T-helper 1 cell treated with Interleukin-12 subunit alpha and Interleukin-12 subunit beta and Interleukin-4 antibody, amounts not matched to agents 30 ng/mL and 1 ng/mL, for 36 hours (primary cell): Measurements from ENCODE around the gene KRTAP5-3. TPM values are rescaled to one million over a fixed set of nuclear protein-coding genes. Genes with fewer than 3 reads are reported as not detected.
"Not testable (repeated sequence)": the region's sequence is repeated elsewhere in the genome, so short reads cannot be mapped to it uniquely, and the experiment has no call there.

Experiments used
- intact Hi-C: fragments of 100-400 bp; cut with micrococcal nuclease; formaldehyde crosslinking; loops from one replicate; pipeline ENCODE4 v1.15.1; 2024
- total RNA-seq: library from RNA; stranded (reverse); gene quantifications from 2 replicates; pipeline ENCODE4 v1.2.3, GENCODE V29; 2022

KRTAP5-3 gene
- total RNA-seq, 1 donor from 2014 or later = not detected

GRCh38 chr11:1619449-1619848 lies 11.2 kb upstream of the KRTAP5-3 start:
- intact Hi-C loops = no loop called here

GRCh38 chr11:1618231-1618630 lies 10.0 kb upstream of the KRTAP5-3 start:
- intact Hi-C loops = no loop called here

GRCh38 chr11:1607901-1608300 lies 362 bp downstream of the KRTAP5-3 start:
- intact Hi-C loops = not testable (repeated sequence)

GRCh38 chr11:1607156-1607845 lies 962 bp downstream of the KRTAP5-3 start:
- intact Hi-C loops = not testable (repeated sequence)

GRCh38 chr11:1605923-1606322 lies 2.3 kb downstream of the KRTAP5-3 start:
- intact Hi-C loops = not testable (repeated sequence)

- intact Hi-C loops = no loop called here
Measured at GRCh38 chr11:1604711-1605110, 3.6 kb downstream of the KRTAP5-3 start.

GRCh38 chr11:1604181-1604580 lies 4.1 kb downstream of the KRTAP5-3 start:
- intact Hi-C loops = no loop called here

GRCh38 chr11:1603629-1604028 lies 4.6 kb downstream of the KRTAP5-3 start:
- intact Hi-C loops = no loop called here

- intact Hi-C loops = not testable (repeated sequence)
Measured at GRCh38 chr11:1601663-1602062, 6.6 kb downstream of the KRTAP5-3 start.

- intact Hi-C loops = no loop called here
Measured at GRCh38 chr11:1600626-1601025, 7.6 kb downstream of the KRTAP5-3 start.

- intact Hi-C loops = no loop called here
Measured at GRCh38 chr11:1598816-1599215, 9.4 kb downstream of the KRTAP5-3 start.

- intact Hi-C loops = not testable (repeated sequence)
Measured at GRCh38 chr11:1598406-1598805, 9.9 kb downstream of the KRTAP5-3 start.

- intact Hi-C loops = no loop called here
Measured at GRCh38 chr11:1597994-1598380, 10.3 kb downstream of the KRTAP5-3 start, which contains the start of gene KRTAP5-2. Gene KRTAP5-2, minus strand, starts transcription at chr11:1598294. Its CDS starts 44 bp downstream, at chr11:1598250.

- intact Hi-C loops = no loop called here
Measured at GRCh38 chr11:1597331-1597993, 10.8 kb downstream of the KRTAP5-3 start.

- intact Hi-C loops = not testable (repeated sequence)
Measured at GRCh38 chr11:1596576-1597121, 11.6 kb downstream of the KRTAP5-3 start.

GRCh38 chr11:1595994-1596575 lies 12.2 kb downstream of the KRTAP5-3 start:
- intact Hi-C loops = not testable (repeated sequence)

GRCh38 chr11:1592628-1593027 lies 15.6 kb downstream of the KRTAP5-3 start:
- intact Hi-C loops = no loop called here

GRCh38 chr11:1589996-1590395 lies 18.3 kb downstream of the KRTAP5-3 start:
- intact Hi-C loops = loop anchor here (1.0 kb wide), 1 partner anchor 16 kb away; no protein-coding TSS in a partner anchor

GRCh38 chr11:1589191-1589963 lies 18.9 kb downstream of the KRTAP5-3 start:
- intact Hi-C loops = loop anchor here (1.0 kb wide), 1 partner anchor 15 kb away; no protein-coding TSS in a partner anchor

- intact Hi-C loops = no loop called here
Measured at GRCh38 chr11:1586699-1587098, 21.6 kb downstream of the KRTAP5-3 start.

- intact Hi-C loops = not testable (repeated sequence)
Measured at GRCh38 chr11:1584661-1585370, 23.4 kb downstream of the KRTAP5-3 start, which contains the start of gene KRTAP5-1. Gene KRTAP5-1, minus strand, starts transcription at chr11:1585283. Its CDS starts 34 bp downstream, at chr11:1585249.
